ENCODE measurements around the gene KIF4B.

Gene KIF4B

GRCh38 chr5:155050384-155051019, 36.9 kb downstream of the KIF4B start:
- no peak for ATAC-seq (replicated peaks)
- H3K27ac Mint-ChIP-seq, result no peak overlapping the region

GRCh38 chr5:155052532-155052931, 39.0 kb downstream of the KIF4B start:
- H3K9me3 Mint-ChIP-seq, result peaks cover 0 to 1% of the 10 kb centered on the region in 2 donors
- DNase-seq (no peak), ATAC-seq (replicated peaks) (no peak)
- H3K27ac Mint-ChIP-seq, result no peak overlapping the region
- no peaks in the 10 kb centered on the region for H3K36me3 Mint-ChIP-seq (ENCODE audit: insufficient read depth)
- H3K4me3 Mint-ChIP-seq, result no peak overlapping the region
- H3K27me3 Mint-ChIP-seq, result peaks cover 14 to 37% of the 10 kb centered on the region in 2 donors
- no peaks in the 10 kb centered on the region for H3K4me1 Mint-ChIP-seq (ENCODE audit: low read depth in 2 of 2)

More at GRCh38 chr5:155050384-155051019, 36.9 kb downstream of the KIF4B start:
- no peak overlapping the region for H3K4me3 Mint-ChIP-seq
- H3K9me3 Mint-ChIP-seq, result peaks cover 0 to 1% of the 10 kb centered on the region in 2 donors
- DNase-seq, result no peak
- H3K36me3 Mint-ChIP-seq (ENCODE audit: insufficient read depth), result no peaks in the 10 kb centered on the region
- H3K27me3 Mint-ChIP-seq, result peaks cover 30 to 57% of the 10 kb centered on the region in 2 donors
- no peaks in the 10 kb centered on the region for H3K4me1 Mint-ChIP-seq (ENCODE audit: low read depth in 2 of 2)

- no peaks in the 10 kb centered on the region for H3K9me3 Mint-ChIP-seq
- H3K27ac Mint-ChIP-seq, result no peak overlapping the region
- H3K4me1 Mint-ChIP-seq (ENCODE audit: low read depth in 2 of 2), result no peaks in the 10 kb centered on the region
- peaks cover 6 to 27% of the 10 kb centered on the region in 2 donors for H3K27me3 Mint-ChIP-seq
- ATAC-seq (replicated peaks) (no peak), DNase-seq (no peak)
- H3K36me3 Mint-ChIP-seq (ENCODE audit: insufficient read depth), result no peaks in the 10 kb centered on the region
- H3K4me3 Mint-ChIP-seq, result no peak overlapping the region
Observed at GRCh38 chr5:155053501-155053900, 39.9 kb downstream of the KIF4B start.

GRCh38 chr5:155056644-155057269, 43.2 kb downstream of the KIF4B start:
- no peaks in the 10 kb centered on the region for H3K4me1 Mint-ChIP-seq (ENCODE audit: low read depth in 2 of 2)
- DNase-seq (no peak), ATAC-seq (replicated peaks) (no peak)
- H3K27ac Mint-ChIP-seq, result no peak overlapping the region
- H3K4me3 Mint-ChIP-seq, result no peak overlapping the region
- no peaks in the 10 kb centered on the region for H3K36me3 Mint-ChIP-seq (ENCODE audit: insufficient read depth)
- peaks cover 11 to 19% of the 10 kb centered on the region in 2 donors for H3K27me3 Mint-ChIP-seq
- peaks cover 2 to 7% of the 10 kb centered on the region in 2 donors for H3K9me3 Mint-ChIP-seq

GRCh38 chr5:155057626-155058025, 44.1 kb downstream of the KIF4B start:
- ATAC-seq (replicated peaks) (no peak), DNase-seq (no peak)
- H3K4me3 Mint-ChIP-seq, result no peak overlapping the region
- no peaks in the 10 kb centered on the region for H3K36me3 Mint-ChIP-seq (ENCODE audit: insufficient read depth)
- peaks cover 2 to 7% of the 10 kb centered on the region in 2 donors for H3K9me3 Mint-ChIP-seq
- H3K27me3 Mint-ChIP-seq, result peaks cover 11 to 19% of the 10 kb centered on the region in 2 donors
- H3K4me1 Mint-ChIP-seq (ENCODE audit: low read depth in 2 of 2), result no peaks in the 10 kb centered on the region
- H3K27ac Mint-ChIP-seq, result no peak overlapping the region

- no peak overlapping the region for H3K4me3 Mint-ChIP-seq
- H3K27me3 Mint-ChIP-seq, result peaks cover 16 to 25% of the 10 kb centered on the region in 2 donors
- H3K27ac Mint-ChIP-seq, result no peak overlapping the region
- DNase-seq, result no peak
- ATAC-seq (replicated peaks), result no peak
- no peaks in the 10 kb centered on the region for H3K36me3 Mint-ChIP-seq (ENCODE audit: insufficient read depth)
- peaks cover 2 to 7% of the 10 kb centered on the region in 2 donors for H3K9me3 Mint-ChIP-seq
- no peaks in the 10 kb centered on the region for H3K4me1 Mint-ChIP-seq (ENCODE audit: low read depth in 2 of 2)
Observed at GRCh38 chr5:155064580-155064979, 51.0 kb downstream of the KIF4B start.

- Mint-ChIP-seq H3K36me3 (ENCODE audit: insufficient read depth) (no peaks in the 10 kb centered on the region), H3K9me3 (no peaks in the 10 kb centered on the region), H3K4me1 (ENCODE audit: low read depth in 2 of 2) (no peaks in the 10 kb centered on the region), H3K27ac (no peak overlapping the region), H3K4me3 (no peak overlapping the region), H3K27me3 (peaks cover 11 to 25% of the 10 kb centered on the region in 2 donors)
- DNase-seq (no peak), ATAC-seq (replicated peaks) (no peak)
Observed at GRCh38 chr5:155066886-155067595, 53.5 kb downstream of the KIF4B start.

Data from effector memory CD8-positive, alpha-beta T cell (primary cell).